Body of pancreas (tissue), 4 donors: ENCODE measurements around the gene CNNM4. TPM values are rescaled to one million over a fixed set of nuclear protein-coding genes. Genes with fewer than 3 reads are reported as not detected.

Experiments used
- ATAC-seq: fragments of 150-250 bp; one replicate; pipeline ENCODE4 v1.9.1; 2016
- DNase-seq, 4 donors: peaks; one replicate each; pipeline ENCODE4 v3.0.0-alpha.2; 2019
- H3K27ac ChIP-seq, 4 donors: fragments of 200-600 bp; sonication (generic); 1 replicate in 3 of 4; 2 replicates in 1 of 4; pipeline versions ENCODE4 v1.5.1 to v1.6.1; 2016 to 2019; ENCODE audit warnings: mild to moderate bottlenecking in 1 of 4, mixed read lengths in 1 of 4, moderate library complexity in 1 of 4
- H3K27me3 ChIP-seq, 2 donors: fragments of 200-600 bp; sonication (generic); one replicate each; pipeline ENCODE4 v1.6.0; 2016; ENCODE audit warnings: mild to moderate bottlenecking in 1 of 2
- H3K36me3 ChIP-seq, 2 donors: fragments of 200-600 bp; sonication (generic); replicated peaks in 1 of 2; 2 replicates each; pipeline ENCODE4 v1.5.1; 2016; ENCODE audit warnings: low read depth in 2 of 2; ENCODE audit not compliant: insufficient read depth in 1 of 2
- H3K4me1 ChIP-seq: fragments of 200-600 bp; sonication (generic); one replicate; pipeline ENCODE4 v1.6.0; 2016
- H3K4me3 ChIP-seq, 2 donors: fragments of 200-600 bp; sonication (generic); 1 replicate in 1 of 2; 2 replicates in 1 of 2; pipeline ENCODE4 v1.5.1; 2016 to 2019
- H3K9me3 ChIP-seq, 3 donors: fragments of 200-600 bp; sonication (generic); 1 replicate in 2 of 3; 2 replicates in 1 of 3; pipeline ENCODE4 v1.5.1; 2016
- POLR2A ChIP-seq, 3 donors: fragments of 450-650 bp; IDR thresholded peaks; one replicate each; pipeline ENCODE4 v1.6.1; 2016; ENCODE audit warnings: antibody characterized with exemption in 3 of 3, mild to moderate bottlenecking in 2 of 3
- WGBS, 2 donors: methylation state at CpG; one replicate each; pipeline ENCODE4 v1.1.5; 2017; 5-methylcytosine and 5-hydroxymethylcytosine counted together
- intact Hi-C: fragments of 100-400 bp; cut with DNase I; formaldehyde crosslinking; loops from one replicate; pipeline ENCODE4 v1.15.1; 2023
- total RNA-seq, 2 donors: library from RNA; depleted of rRNA; stranded (reverse); fragments of >200 nt; gene quantifications; one replicate each; pipeline ENCODE4 v1.1.0, GENCODE V29; 2016
- TF ChIP-seq, protein P1 (sequence below), 7 experiments: fragments of 450-650 bp in 4 of 7; fragments of 200-600 bp in 3 of 7; sonication (generic) in 3 of 7; IDR thresholded peaks; one replicate each; pipeline ENCODE4 v1.5.1; 2016 to 2019; ENCODE audit warnings: antibody characterized with exemption in 7 of 7

Gene CNNM4
- total RNA-seq, 2 donors from 2014 or later: 4.3 to 7.8 TPM

DNA sequence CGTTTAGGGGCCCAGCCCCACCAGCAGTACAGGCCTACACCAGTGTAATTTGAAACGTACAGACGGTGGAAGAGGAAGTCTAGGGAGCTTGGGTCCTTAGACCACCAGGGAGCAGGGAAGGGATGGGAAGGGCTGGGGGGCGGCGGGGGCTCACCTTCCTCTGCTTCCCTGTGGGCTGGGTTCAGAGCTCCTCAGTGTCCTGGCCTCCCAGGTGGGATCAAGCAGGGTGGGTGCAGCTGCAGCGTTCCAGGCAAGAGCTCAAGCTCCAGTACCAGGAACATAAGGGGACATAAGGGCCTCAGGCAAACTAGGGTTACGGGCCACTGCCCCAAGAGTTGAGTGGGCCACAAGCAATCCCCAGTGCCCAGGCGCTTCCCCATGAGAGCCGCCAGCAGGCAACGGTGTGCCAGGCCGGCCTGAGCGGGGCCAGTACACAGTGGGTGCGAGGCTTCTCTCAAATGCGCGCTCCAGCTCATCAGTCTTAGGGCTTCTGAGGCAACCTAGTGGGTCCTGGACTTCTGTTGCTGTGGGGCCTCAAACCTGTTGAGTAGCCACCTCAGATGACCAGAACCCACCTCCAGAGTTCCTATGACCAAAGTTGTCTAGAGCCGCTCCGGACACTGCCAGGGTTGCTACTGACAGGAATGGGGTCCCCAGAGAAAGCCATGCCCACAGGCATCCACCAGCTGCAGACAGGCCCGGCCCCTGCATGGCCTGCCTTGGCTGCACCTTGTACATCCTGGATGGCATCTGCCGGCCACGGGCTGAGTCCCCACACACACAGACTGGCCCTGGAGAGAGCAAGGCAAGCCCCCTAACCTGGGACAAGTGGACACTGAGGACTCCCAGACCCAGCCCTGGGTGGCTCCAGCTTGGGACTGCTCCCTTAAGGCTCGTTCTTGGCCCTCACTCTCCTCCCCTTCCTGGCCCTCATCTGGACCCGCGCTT is 77.9 kb downstream of the CNNM4 start:
- H3K27ac ChIP-seq: peak overlapping the region in 1 of 4 donors; percentile 20
- no peaks in the 10 kb centered on the region for H3K9me3 ChIP-seq
- no peak overlapping the region for H3K4me3 ChIP-seq
- H3K36me3 ChIP-seq: no peaks in the 10 kb centered on the region
- peaks cover 4% of the 10 kb centered on the region for H3K4me1 ChIP-seq
- DNase-seq (no peak), ATAC-seq (no peak)
- no peaks in the 10 kb centered on the region for H3K27me3 ChIP-seq
- no peak for TF ChIP-seq POLR2A (IDR thresholded peaks at IDR 0.05)
- TF ChIP-seq, protein P1, sequence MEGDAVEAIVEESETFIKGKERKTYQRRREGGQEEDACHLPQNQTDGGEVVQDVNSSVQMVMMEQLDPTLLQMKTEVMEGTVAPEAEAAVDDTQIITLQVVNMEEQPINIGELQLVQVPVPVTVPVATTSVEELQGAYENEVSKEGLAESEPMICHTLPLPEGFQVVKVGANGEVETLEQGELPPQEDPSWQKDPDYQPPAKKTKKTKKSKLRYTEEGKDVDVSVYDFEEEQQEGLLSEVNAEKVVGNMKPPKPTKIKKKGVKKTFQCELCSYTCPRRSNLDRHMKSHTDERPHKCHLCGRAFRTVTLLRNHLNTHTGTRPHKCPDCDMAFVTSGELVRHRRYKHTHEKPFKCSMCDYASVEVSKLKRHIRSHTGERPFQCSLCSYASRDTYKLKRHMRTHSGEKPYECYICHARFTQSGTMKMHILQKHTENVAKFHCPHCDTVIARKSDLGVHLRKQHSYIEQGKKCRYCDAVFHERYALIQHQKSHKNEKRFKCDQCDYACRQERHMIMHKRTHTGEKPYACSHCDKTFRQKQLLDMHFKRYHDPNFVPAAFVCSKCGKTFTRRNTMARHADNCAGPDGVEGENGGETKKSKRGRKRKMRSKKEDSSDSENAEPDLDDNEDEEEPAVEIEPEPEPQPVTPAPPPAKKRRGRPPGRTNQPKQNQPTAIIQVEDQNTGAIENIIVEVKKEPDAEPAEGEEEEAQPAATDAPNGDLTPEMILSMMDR (IDR thresholded peaks at IDR 0.05): no peak
- intact Hi-C loops: no loop called here
- WGBS, 2 donors: 86 to 89% methylated on average over 8 to 23 of the region's 23 CpGs

DNA sequence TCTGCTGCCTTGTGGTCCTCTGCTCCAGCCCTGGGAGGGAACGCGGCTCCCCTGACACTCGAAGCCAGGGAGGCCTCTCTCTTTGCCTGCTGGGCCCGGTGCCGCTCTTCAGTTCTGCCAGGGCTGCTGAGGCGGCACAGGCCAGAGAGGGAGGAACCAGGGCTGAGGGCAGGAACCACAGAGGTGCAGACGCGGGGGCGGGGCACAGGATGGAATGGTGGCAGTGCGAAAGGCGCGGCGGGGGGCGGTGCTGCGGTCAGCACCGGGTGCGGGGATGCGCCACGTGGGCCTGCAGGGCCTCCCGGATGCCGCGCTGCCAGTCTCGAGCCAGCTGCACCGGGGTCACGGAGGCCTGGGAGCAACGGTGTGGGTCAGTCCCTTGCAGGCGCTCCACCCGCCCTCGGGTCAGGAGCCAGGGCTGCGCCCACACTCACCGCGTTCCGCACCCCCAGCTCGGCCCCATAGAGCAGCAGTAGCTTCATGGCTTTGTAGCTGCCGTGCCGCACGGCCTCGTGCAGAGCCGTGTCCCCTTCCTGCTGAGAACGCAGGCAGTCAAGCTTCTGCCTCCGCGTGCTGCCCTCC is 78.7 kb downstream of the CNNM4 start:
- H3K36me3 ChIP-seq: no peaks in the 10 kb centered on the region
- 49 to 88% methylated on average over 4 to 40 of the region's 42 CpGs for WGBS, 2 donors
- no peak for ATAC-seq
- no peaks in the 10 kb centered on the region for H3K9me3 ChIP-seq
- no peak overlapping the region for H3K4me3 ChIP-seq
- intact Hi-C loops: no loop called here
- no peaks in the 10 kb centered on the region for H3K27me3 ChIP-seq
- no peak for TF ChIP-seq POLR2A (IDR thresholded peaks at IDR 0.05)
- TF ChIP-seq, protein P1 (IDR thresholded peaks at IDR 0.05): no peak
- peak overlapping the region in 1 of 4 donors; percentile 20 for H3K27ac ChIP-seq
- DNase-seq: peak in 3 of 4 donors; percentile 43 to 59 (median 55)
- no peaks in the 10 kb centered on the region for H3K4me1 ChIP-seq

DNA sequence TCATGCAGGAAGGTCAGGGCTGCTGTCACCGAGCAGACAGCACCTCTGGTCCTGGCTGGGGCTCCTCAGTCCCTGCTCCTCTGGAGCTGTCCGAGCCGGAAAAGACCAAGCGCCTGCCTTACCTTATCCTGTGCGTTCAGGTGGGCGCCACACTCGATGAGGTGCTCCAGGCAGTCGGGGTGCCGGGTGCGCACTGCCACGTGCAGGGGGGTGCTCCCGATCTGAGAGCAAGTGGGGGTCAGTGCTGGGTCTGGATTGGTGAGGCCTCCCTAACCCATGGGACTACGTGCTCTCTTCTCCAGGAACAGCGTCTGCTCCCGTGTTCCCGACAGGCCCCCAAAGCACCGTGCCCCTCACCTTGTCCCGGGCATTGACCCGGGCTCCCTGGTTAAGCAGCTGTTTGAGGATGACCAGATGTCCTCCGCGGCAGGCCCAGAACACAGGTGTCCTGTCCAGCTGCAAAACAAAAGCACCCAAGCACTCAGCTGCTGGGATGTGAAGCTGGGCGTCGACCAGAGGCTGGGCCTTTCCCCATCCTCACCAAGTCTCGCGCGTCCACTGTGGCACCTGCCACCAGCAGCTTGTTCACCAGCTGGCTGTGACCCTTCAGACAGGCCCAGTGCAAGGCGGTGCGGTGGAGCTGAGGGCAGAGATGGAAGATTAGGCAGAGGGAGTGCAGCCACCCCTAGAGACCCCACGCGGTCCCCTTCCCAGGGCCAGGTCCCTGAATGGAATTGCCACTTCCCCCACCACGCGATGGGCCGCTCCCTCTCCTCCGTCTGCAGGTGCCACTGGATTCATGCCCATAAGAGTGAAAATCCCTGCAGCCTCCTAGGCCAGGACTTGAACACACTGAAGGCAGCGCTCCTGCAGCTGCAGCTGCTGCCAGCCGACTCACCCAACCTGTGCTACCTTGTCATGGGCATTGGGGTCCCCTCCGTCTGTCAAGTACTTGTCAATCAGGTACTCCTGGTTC is 79.5 kb downstream of the CNNM4 start:
- intact Hi-C loops: no loop called here
- no peaks in the 10 kb centered on the region for H3K27me3 ChIP-seq
- ATAC-seq (no peak), DNase-seq (no peak)
- peak overlapping the region in 1 of 4 donors; percentile 20 for H3K27ac ChIP-seq
- H3K9me3 ChIP-seq: no peaks in the 10 kb centered on the region
- no peaks in the 10 kb centered on the region for H3K36me3 ChIP-seq
- H3K4me1 ChIP-seq: no peaks in the 10 kb centered on the region
- TF ChIP-seq, protein P1 (IDR thresholded peaks at IDR 0.05): no peak
- TF ChIP-seq POLR2A (IDR thresholded peaks at IDR 0.05): no peak
- H3K4me3 ChIP-seq: no peak overlapping the region
- 88 to 93% methylated on average over 22 to 37 of the region's 37 CpGs for WGBS, 2 donors

DNA sequence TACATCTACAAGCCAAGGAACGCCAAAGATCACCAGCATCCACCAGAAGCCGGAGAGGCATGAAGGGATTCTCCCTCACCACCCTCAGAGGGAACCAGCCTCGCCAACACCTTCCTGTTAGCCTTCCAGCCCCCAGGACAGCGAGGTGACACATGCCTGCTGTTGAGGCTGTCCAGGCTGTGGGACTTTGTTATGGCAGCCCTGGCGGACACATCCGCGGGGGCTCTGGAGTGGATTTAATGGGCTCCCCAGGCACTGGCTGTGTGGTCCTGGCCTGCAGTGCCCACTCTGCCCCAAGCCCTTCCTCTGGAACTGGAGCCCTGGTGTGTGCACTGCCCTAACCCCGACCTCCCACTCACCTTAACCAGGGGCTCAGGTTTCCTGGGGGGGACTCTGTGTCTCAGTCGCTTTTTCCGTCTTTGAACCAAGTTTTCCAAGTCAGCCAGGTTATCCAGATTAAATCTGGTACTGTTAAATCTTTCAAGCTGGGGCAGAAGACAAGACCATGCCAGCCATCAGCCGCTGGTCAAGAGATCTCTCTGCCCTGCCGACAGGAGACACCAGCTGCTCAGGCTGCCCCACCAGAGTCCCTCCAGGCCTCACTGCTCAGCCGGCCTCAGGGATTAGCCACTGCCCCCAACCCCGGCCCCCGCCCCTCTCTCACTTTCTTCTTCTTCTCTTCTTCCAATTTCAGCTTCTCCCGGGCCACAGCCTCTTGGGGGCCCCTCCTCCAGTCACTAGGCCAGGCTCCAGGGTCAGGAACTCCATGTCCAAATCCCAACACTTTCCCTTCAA is 81.2 kb downstream of the CNNM4 start:
- Histone ChIP-seq H3K4me3 (no peak overlapping the region), H3K27me3 (no peaks in the 10 kb centered on the region), H3K36me3 (no peaks in the 10 kb centered on the region), H3K27ac (no peak overlapping the region), H3K4me1 (no peaks in the 10 kb centered on the region), H3K9me3 (no peaks in the 10 kb centered on the region)
- no peak for ATAC-seq
- 85 to 89% methylated on average over 12 to 16 of the region's 16 CpGs for WGBS, 2 donors
- intact Hi-C loops: no loop called here
- no peak for DNase-seq
- TF ChIP-seq POLR2A (IDR thresholded peaks at IDR 0.05): no peak
- TF ChIP-seq, protein P1 (IDR thresholded peaks at IDR 0.05): no peak
